NCI-H774 (cell line): ENCODE results near the gene ROM1.
"Not testable (repeated sequence)": the region's sequence is repeated elsewhere in the genome, so short reads cannot be mapped to it uniquely, and the experiment has no call there.

ENCODE experiments used
- DNase-seq: peaks from one replicate; lab custom pipeline; 2025; lab: John Stamatoyannopoulos, UW

ROM1 gene, protein sequence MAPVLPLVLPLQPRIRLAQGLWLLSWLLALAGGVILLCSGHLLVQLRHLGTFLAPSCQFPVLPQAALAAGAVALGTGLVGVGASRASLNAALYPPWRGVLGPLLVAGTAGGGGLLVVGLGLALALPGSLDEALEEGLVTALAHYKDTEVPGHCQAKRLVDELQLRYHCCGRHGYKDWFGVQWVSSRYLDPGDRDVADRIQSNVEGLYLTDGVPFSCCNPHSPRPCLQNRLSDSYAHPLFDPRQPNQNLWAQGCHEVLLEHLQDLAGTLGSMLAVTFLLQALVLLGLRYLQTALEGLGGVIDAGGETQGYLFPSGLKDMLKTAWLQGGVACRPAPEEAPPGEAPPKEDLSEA

DNA sequence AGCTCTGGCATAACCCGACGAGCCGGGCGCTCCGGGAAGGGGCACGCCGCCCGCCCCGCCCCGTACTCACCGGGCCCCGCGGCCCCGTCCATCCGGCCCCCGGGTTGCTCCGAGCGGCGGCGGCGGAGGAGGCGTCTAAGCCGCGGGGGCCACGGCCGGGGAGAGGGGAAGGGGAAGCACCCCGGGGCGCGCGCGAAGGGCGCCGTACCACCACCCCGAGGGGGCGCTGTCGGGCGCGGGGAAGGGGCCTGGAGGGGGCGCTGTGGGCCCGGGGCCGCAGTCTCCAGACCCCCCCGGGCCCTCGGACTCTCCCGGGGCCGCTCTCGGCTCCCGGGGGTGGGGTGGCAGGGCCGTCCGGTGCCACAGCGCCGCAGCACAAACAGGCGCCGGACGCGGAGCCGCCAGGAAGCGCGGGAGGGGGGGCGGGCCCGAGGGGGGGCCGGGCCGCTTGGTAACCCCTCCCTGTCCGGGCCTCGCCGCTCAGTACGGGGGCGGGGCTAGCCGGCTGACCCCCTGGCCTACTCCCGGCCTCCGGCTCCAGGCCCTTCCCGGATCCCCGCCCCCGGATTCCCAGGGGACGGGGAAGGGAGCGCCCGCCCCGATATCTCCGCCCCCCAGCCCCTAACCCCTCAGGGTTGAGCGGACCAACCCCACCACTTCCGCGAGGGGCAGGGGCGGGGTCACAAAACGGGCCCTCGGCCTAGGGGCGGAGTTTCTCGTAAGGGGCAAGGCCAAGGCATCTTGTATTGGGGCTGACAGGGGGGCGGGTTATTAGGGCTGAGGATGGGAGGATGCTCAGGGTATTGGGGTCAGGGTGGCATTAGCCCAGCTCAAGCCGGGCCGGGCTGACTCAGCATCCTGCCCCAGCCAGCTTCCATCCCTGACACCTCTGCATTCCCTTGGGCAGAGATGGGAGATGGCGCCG lies at the start of gene ROM1, which contains the start of gene EML3:
Gene ROM1 (plus strand): TSS at position 892 of the 925 bp plus-strand sequence. CDS start 25 bp downstream, at position 917.
Gene EML3 (minus strand): TSS at position 410 of the 925 bp plus-strand sequence. CDS start 318 bp downstream, at position 92.
- DNase-seq, result peak; percentile 79

DNA sequence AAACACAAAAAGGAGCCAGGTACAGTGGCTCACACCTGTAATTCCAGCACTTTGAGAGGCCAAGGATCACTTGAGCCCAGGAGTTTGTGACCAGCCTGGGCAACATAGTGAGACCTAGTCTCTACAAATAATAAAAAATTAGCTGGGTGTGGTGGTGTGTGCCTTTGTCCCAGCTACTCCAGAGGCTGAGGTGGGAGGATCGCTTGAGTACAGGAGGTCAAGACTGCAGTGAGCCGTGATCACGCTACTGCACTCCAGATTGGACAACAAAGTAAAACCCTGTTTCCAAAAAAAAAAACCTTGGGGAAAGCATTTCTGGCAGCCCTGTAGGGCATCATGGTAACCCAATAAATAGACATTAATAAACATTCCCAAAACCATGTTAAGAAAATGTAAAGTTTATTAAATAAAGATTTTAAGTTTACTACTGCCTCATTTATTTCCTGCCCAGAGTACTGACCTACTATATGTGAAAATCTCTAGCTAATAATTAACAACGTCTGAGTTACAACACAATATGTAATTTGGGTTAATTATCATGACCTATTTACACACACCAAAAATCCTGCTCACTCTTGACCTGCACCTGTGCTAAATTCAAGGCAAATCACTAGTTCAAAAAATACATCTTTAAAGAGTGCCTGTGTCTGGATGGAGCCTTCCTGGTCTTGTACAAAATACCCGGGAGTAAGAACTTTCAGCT lies 47.8 kb upstream of the ROM1 start:
- DNase-seq, result no peak

DNA sequence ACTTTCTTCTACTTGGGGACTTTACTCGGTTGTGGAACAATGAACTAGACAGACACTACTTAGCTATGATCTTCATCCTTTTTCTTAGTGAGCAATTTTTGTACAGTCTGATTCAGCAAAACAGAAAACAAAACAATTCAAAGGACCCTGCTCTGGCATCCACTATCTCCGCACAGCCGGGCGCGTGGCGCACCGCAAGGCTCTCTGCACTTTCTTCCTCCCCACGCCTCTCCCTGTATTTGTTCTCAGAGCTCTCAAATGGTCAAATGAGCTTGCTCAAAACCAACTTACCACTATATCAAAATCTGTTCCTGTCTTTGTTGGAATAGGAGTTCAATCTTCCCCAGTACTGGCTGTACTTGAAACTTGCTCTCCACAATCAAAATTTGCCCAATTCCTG lies 46.8 kb upstream of the ROM1 start:
- DNase-seq, result no peak

DNA sequence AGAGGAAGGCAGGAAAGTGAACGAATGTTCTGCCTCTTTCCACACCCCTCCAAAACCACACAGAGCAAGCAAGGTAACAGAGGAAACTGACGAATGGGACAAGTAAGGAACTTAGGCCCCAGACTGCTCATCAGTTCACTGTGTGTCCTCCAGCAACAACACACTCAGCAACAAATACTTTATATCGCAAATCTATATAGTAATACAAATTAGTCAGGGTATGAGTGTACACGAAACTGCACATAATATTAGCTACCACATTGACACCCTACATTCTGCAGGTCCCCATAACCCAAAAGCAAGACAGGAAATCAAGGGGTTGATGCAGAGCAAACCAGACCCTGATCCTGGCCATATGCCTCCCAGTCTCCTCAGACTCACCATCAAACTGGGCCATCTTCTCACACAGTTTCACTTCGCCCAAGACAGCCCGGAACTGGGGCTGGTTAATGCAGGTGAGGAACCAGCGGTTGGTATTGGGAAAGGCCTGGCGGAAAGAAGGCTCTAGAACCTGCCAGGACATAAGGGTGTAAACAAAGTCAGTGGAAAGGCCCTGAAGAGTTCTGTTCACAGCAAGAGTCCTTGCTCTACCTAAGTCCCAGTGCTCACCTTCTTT lies 45.9 kb upstream of the ROM1 start:
- DNase-seq, result no peak

DNA sequence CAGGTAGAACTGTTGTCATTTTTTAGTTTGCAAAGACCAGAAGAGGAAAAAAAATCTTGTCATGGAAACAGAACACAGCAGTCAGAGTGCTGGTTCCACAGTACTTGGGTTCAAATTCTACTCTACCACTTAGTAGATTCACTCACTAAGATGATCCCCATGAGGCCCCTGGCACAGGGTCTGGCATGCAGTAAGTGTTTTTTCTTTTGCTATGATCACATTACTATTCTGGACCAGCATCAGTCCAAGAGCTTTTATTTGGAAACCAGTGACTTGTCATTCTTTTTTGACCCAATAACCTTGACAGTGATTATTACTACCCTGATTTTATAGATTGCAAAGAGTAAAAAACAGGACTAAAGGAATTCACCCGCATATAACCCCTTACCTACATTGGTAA lies 43.4 kb upstream of the ROM1 start:
- DNase-seq, result no peak

DNA sequence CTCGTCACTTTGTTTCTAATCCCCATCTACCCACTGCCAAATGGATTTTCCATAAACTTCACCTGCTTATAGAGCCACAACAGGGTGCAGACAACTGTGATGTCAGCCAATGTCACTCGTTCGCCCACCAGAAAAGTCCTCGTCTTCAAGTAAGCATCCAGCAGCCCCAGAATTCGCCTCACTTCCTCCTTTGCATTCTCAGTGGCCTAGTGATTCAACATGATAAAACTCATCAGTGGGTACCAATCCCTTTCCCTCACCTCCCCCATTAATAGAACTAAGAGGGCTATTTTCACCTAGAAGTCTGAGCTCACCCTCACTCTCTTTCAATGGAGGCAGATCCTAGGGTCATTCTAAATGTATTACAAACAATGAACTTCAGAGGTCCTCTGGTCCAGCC lies 42.2 kb upstream of the ROM1 start:
- not testable (repeated sequence) for DNase-seq

DNA sequence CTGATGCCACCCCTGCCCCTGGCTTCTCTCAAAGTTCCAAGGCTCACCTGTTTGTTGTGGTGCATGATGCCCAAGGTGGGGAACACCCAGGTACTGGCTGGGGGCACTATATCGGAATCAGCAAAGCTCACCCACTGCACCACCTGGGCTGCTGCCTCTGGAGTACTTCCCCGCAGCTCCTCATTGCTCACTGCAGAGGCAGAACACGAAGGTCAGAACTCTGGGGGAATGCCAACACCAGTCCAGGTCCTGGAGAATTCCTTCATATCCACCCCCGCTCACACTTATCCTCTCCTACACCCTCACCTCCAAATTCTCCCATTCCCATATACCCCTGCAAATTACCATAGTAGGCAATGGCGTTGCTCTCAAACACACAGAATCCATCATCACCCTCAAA lies 41.6 kb upstream of the ROM1 start:
- DNase-seq, result not testable (repeated sequence)

DNA sequence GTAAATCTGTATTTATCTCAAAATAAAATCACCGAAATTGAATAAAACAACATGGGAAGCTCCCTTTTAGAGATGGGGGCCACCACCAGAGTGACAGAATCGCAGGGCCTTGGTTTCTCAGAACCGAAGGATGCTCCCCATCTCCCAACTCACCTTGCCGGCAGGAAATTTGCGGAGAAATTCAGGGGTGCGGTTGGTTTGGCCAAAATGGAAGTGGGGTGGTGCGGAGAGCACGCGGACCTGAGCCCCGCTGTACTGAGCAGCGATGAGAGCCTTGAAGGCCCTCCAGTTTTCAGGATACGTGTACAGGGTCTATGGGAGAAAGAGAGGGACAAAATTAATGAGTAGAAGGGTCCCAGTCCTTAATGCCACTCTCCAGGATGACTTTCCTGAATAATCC lies 40.6 kb upstream of the ROM1 start:
- DNase-seq, result no peak

DNA sequence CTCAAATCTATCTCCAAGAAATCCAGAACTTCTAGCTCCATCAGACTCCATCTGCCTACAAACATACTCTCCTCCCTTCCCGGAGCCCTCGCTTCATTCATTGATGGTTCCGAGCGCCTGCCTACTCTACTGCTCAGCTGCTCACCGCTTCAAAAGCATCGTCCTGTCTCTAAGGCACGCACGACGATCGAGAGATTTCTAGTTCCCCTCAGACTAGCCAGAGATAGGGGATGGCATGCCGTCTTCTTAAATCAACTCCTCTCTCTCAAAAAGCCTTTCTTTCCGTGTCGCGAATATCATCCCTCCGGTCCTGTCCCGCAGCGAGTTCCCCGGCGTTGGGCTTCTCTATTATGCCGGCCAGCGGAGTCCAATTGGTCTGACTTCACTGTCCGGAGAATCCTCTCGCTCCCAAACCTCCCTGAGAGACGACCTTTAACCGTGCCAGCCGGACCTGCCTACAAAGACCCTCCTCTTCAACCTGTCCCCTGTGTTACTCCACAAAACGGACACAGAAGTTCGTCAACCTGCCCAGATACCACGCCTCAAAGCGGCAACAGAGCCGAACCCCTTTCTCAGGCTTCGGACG lies 40.0 kb upstream of the ROM1 start:
- no peak for DNase-seq

DNA sequence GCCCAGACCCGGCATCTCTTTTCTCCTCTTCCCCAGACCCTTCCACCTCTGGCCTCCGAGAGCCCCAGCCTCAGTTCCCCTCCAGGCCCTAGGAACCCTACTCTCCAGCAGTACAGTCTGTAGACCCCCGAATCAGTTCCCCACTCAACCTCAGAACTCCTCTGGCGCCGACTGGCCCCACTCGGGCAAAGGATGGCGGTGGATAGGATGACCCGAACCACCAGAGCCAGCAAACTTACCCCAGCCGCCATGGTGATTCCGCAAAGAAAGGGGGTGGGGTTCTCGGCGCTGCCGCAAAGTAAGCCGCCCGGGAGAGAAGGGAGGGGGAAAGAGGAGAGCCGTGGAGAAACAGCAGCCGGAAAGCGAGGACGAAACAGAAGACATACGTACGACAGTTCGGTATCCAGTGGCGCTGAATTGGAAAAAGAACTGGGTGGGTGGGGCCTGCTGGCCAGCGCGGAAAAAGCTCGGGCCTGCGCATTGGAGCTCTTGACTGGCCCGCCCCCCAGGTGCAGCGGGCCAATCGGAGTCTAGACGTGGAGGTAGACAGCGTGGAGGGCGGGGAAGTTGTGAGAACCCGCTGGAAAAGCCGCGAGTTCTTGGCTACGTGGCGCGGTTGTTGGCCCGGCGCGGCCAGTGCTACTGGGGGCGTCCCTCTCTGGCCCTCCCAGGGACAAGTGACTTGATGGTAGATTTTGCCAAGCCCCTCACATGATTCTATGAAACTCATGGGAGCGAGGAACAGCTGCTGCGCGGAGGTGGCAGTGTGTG lies 39.3 kb upstream of the ROM1 start, which contains the start of gene EEF1G:
Gene EEF1G (minus strand): TSS at position 300 of the 771 bp plus-strand sequence. CDS start 49 bp downstream, at position 251.
- peak; percentile 99 for DNase-seq

DNA sequence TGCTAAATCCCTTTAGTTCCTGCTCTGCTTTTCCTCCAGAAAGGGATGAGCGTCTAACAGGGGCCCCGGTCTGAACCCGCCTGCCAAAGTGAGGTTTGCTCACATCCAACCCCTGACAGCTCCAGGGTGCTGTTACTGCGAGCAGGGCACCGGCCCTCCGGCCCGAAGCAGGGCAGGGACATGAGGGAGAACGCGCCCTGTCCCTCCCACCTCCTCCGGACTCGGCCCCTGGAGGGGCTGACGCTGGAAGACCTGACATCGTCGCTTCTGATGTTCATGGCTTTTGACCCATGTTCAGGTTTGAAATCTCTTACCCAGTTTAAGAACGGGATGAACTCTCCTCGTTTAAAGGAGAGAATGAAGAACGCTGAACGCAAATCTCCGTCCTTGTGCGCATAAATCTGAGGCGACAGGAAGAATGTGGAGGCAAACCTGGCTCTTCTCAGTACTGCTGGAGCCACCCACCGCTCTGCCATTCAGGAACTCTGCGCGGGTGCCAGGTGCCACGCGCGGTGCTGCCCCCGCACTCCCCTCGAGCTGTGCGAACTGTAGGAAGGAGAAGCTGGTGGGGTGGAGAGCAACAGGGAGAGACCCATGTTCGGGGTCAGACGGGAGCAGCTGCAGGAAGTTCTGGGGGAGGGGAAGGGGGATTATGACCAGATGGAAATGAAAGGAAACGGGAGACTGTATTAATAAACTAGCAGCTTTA lies 38.5 kb upstream of the ROM1 start:
- no peak for DNase-seq

DNA sequence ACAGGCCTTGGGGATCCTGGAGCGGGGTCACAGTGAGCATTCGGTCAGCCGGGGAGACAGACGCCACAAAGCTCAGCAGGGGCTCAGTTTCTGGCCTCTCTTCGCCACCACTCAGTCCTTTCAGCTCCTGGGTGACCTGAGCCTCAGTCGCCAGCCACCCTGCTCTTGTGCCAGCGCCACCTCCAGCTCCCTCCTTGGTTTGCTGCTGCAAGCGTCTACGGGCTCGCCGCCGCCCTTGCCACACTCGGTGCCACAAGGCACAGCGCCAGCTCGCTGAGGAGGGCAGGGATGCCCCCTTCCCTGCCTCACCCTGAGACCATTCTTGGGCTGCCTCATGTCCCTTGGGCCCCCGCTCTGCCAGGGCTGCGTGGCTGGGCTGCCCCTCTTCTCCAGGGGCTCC lies 37.9 kb upstream of the ROM1 start:
- no peak for DNase-seq

DNA sequence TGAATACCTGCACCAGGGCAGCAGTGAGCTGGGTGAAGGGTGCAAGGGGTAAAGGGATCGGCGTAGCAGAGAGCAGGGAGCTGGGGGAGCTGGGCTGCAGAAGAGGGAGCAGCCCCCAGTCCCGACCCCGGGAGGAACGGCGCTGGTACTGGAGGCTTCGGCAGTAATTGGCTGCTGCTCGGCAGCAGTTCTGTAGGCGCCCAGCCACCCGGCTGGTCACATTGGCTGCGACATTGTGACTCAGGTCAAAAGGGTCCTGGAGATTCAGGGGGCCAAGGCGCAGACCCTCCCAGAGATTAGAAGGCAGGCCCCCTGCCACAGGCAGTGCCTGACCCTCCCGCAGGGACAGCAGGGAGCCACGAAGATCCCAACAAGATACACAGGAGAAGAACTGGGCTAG lies 37.2 kb upstream of the ROM1 start:
- no peak for DNase-seq

DNA sequence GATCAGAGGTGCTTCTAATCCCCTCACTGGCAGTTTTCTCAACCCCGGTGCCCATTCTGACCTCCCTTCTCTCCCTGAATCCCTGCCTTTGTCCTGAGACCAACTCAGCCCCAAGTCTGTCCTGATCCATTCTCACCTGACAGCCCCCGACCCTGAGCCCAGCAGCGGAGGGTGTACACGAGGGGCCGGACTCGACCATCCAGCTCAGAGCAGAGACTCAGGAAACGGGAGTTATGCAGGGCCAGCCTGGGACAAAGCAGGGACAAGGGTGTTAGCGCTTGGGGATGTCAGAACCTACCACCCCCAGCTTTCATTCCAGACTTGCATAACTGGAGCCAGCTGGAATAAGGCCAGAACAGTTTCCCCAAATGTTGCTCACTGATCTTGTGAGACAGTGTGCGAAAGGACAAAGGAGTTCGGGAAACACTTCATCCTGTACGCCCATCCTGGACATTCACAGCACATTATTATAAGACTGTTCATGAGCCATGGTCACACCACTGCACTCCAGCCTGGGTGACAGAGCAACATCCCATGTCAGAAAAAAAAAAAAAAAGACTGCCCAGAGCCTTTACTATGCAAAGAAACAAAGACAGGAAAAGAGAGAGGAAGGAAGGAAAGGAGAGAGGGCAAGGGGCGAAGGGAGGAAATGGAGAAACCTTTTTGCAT lies 35.9 kb upstream of the ROM1 start:
- DNase-seq, result no peak

DNA sequence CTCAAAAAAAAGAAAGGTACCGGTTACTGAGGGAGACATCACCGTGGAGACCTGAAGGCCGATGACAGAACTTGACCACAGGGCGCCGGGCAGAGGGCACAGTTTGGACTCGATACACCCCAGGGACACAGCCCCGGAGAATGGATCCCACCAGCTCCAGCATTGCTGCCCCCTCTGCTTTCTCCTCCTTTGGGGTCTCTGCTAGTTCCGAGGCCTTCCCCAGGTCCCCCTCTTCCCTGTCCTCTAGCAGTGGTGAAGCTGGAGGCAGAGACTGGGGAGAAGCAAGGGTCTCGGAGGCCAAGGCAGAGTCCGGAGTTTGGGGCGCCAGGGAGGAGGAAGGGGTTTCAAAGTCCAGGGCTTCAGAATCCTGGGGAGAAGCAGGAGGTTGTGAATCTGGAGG lies 34.5 kb upstream of the ROM1 start:
- DNase-seq, result no peak

DNA sequence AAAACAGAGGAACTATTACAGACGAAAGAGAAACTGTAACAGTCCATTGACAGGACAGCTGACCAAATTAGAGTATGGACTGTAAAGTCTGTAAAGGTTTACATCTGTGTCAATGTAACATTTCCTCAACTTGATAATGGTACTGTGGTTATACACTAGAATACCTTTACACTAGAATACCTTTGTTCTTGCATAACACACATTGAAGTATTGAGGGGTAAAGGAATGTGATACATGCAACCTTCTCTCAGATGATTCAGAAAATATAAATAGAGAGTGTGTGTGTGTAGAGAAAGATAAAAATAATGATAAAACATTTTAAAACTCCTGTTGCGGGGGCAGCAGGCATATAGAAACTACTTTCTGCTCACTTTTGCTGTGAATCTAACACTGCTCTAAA lies 33.8 kb upstream of the ROM1 start:
- no peak for DNase-seq

DNA sequence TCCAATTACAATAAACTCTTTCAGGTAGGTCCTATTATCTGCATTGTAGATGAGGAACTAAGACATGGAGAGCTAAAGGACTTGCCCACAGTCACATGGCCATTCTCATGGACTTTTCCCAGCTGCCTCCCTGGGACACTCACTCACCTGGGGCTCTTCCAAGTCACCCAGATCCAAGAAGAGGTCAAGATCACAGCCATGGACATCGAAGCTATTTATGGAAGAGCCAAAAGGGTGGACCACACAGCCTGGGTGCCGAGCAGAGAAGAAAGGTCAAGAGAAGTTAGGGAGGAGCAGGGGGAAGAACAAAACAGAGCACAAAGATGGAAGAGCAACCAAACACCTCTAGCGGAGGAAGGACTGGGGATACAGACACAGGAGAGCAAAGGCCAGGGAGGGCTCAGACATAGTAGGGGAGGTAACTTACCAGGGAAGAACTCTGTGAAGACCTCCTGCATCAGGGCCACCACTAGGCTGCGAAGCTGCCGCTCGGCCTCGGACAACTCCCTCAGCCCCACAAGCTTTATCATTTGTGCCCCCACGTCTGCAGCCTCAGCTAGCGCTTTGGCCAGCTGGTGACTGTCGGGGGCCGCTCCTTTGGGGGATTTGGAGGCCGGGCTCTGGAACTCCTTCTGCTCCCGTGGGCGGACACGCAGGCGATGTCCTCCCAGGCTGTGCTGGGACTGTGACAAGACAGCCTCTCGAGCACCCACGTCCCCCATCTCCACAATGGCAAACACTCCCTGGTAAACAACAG lies 31.9 kb upstream of the ROM1 start:
- DNase-seq, result no peak

DNA sequence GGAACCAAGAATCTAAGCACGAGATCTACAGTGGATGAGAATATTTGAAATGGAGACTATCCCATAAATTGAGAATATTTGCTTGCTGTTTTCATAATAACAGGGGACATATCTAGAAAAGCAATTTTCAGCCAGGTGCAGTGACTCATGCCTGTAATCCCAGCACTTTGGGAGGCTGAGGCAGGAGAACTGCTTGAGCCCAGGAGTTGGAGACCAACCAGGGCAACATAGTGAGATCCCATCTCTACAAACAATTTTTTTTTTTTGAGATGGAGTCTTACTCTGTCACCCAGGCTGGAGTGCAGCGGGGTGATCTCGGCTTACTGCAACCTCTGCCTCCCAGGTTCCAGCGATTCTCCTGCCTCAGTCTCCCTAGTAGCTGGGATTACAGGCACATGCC lies 31.3 kb upstream of the ROM1 start:
- not testable (repeated sequence) for DNase-seq

DNA sequence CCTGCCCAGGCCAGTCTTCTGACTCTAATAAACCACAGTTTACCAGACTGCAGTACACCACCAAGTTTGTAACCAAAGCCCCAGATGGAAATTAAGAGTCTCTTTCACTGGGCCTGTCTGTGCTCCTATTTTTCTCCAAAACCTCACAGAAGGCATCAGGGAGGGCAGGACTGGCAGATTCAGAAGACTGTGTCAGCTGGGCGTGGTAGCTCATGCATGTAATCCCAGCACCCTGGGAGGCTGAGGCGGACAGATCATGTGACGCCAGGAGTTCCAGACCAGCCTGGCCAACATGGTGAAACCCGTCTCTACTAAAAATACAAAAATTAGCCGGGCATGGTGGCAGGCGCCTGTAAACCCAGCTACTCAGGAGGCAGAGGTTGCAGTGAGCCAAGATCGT lies 27.7 kb upstream of the ROM1 start:
- DNase-seq, result not testable (repeated sequence)
